GM18951 (cell line): Measurements from ENCODE around the gene GASK1A.

Experiments
- POLR2A ChIP-seq: IDR thresholded peaks from 4 replicates; pipeline ENCODE4 v1.6.1; 2011; ENCODE audit warnings: mild to moderate bottlenecking; ENCODE audit not compliant: insufficient read length, insufficient read depth; ENCODE audit errors: extremely low read depth
- in situ Hi-C: fragments of 300-500 bp; cut with MboI; formaldehyde crosslinking; loops from one replicate; pipeline ENCODE4 v1.12.0; 2022; ENCODE audit warnings: low sequenced_read_pairs, mixed read lengths, inconsistent platforms; ENCODE audit not compliant: unreplicated experiment

GASK1A gene

DNA sequence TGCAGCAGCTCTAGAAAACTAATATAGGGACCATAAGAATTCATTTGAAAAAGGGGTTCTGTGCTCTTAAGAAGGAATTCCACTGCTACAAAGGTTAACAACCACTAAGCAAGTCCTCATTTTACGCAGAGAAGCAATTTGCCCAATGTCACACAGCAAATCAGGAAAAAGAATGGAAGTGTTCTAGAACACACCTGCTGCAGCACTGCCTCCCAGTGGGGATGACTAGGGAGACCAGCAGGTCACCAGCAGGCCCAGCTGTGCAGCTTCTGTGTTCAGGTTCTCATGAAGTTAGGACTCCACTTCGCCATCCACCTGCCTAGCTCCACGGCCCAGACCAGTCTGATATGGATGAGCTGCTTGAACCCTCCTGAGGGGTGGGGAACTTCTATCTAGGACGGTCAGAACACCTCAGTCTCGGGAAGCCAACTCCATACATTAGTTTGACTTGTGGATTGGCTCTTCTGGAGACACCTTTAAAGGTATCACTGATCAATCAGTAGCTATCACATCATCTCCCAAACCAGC lies 108.2 kb downstream of the GASK1A start:
- no peak for TF ChIP-seq POLR2A
- in situ Hi-C loops = no loop called here

DNA sequence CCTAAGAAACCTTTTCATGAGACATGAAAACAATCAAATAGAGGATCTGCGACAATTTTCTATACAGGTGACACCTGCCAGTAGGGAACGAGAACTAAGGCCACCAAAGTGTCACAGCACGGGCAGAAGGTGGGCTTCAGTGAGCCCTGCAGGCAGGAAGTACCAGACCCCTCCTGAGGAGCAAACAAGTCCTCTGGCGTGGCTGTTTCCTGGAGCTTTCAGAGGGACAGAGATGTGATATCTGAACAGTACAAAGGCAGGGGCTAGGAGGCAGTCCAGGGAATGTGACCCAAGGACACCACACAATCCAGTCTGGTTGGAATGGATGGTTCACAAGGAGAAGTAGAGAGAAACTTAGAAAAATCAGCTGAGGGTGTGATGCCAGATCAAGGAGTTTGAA lies 110.0 kb downstream of the GASK1A start:
- in situ Hi-C loops = no loop called here
- no peak for TF ChIP-seq POLR2A

DNA sequence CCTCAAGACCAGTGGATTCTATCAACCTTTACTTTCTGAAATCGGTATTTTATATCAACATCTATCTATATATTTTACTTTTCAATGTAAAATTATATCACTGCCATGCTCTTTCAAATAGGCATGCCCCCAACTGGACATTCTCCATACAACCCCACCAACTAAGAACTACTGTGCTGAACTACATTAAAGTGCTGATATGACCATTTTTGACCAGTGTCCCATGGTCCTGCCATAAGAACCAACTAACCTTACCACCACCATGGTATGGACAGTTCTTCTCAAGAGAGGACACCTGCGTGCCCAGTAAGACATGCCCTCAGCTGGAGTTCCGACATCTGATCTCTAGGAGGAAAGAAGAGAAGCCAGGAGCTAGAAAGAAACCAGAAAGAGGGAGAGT lies 111.1 kb downstream of the GASK1A start:
- no peak for TF ChIP-seq POLR2A
- in situ Hi-C loops = no loop called here

DNA sequence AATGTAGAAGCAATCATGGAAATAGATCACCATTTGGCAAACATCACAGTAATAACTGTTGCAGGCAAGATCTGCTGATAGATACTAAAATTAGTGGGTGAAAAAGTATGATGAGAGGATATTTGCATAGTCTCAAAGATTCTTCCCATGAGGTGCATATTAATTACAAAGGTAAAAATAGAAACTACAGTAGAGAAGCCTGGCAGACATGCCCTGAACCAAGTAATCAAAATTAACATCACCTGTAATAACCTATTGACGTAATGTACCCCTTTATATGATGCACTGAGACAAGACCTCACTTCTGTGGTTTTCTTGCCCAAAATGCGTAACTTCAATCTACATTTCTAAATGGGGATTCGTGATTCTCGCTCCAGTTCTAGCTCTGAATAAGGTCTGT lies 112.4 kb downstream of the GASK1A start:
- no peak for TF ChIP-seq POLR2A
- in situ Hi-C loops = no loop called here

DNA sequence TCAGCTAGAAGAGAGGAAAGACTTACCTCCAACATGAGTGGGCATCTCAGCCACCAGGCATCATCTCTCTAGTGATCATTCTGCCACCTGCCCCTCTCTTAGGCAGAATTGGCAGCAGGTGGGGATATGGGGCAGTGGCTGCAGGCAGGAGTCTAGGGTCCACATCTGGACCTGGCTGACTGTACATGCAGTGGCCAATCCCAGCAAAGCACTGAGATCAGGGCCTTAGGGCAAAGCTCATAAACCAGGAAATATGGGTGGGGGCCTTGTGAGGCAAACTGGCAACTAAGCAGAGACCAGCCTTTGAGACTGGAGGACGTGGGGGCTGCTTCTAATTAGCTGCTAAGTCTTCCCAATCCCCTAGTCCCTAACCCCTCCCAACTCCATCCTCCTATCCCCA lies 113.9 kb downstream of the GASK1A start:
- TF ChIP-seq POLR2A = no peak
- in situ Hi-C loops = no loop called here

DNA sequence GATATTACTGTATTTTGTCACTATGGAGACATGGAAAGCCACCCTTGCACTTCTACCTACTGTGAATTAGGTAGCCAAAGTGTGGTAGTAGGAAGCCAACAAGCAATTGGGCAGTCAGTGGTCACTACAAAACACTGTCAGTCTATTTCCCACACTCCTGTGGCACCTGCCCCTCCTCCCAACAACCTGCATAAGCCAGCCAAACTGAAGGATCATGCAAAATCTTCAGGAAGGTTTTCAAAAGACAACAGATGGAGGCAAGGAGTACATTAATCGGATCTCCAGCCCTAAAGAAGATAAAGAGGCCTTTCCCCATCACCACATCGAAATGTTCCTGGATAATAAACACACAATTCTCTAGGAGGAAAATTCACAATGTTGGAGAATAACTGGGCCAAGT lies 114.9 kb downstream of the GASK1A start:
- TF ChIP-seq POLR2A = no peak

DNA sequence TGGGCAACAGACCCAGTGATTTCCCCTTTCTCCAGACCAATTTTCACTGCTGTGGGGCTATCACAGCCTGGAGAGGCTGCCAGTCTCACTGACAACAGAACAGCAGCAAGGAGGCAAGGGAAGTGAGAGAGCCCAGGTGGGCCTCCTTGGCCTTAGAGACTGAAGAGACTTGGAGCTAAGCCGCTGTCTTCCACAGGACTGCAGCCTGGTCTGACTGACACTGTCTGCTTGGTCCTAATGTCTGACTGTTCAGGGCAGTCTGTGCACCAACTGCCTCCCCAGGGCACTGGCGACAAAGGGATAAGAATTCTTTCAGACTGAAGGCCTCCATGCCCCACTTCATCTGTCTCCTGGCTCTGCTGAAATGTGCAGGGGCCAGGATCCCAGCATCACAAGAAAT lies 115.3 kb downstream of the GASK1A start:
- in situ Hi-C loops = no loop called here
- TF ChIP-seq POLR2A = no peak

More for the DNA sequence above, 114.9 kb downstream of the GASK1A start:
- in situ Hi-C loops = no loop called here

DNA sequence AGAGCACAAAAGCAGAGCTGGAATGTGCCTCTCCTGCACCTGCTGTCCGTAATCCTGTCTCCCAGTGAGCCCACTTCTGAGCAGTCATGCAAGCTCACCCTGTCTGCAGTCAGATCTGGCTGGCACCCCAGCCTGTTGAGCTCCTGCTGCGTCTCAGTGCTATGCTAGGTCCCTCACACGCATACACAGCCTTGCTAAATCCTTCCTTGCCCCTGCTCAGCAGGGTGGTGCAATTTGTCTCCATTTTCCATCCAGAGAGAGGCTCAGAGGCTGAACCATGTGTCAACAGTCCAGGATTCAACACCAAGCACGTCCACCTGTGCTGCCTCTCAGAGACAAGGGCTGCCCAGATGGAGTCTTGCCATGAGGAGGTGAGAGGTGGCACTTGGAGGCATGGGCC lies 115.7 kb downstream of the GASK1A start:
- in situ Hi-C loops = no loop called here
- TF ChIP-seq POLR2A = no peak

DNA sequence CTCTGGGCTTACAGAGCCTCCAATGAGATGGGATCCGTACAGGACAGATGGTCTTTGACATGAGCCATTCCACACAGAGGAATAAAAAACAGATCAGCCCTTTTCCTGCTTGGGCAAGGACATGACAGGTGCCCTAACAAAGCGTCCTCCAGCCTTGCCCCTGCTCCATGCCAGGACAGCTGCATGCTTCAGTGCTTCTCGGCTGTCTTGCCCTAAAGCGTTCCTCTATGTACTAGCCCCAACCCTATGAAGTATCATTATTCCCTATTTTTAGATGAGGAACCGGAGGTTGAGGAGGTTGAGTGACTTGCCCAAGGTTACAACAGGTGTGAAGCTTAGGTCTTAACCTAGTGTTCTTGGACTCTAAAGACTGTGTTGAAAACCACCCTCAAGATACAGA lies 116.3 kb downstream of the GASK1A start:
- TF ChIP-seq POLR2A = no peak
- in situ Hi-C loops = no loop called here

DNA sequence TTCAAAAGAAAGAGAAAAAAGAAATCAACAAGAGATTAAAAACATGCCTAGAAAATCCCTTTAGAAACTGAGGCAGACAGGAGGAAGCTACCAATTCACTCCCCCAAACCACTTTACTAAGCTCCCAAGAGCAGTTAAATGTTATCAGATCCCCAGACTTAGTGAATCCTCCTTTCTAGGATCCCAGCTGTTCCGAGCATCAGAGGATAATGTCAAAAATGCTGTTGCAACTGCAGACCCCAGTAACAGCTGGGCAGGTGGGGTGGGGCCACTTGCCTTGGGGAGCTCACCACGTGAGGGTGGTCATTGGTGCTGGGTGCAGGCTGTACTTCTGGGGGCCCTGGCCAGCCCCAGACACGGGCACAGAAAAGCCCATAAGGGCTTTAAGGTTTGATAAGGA lies 117.7 kb downstream of the GASK1A start:
- in situ Hi-C loops = no loop called here

DNA sequence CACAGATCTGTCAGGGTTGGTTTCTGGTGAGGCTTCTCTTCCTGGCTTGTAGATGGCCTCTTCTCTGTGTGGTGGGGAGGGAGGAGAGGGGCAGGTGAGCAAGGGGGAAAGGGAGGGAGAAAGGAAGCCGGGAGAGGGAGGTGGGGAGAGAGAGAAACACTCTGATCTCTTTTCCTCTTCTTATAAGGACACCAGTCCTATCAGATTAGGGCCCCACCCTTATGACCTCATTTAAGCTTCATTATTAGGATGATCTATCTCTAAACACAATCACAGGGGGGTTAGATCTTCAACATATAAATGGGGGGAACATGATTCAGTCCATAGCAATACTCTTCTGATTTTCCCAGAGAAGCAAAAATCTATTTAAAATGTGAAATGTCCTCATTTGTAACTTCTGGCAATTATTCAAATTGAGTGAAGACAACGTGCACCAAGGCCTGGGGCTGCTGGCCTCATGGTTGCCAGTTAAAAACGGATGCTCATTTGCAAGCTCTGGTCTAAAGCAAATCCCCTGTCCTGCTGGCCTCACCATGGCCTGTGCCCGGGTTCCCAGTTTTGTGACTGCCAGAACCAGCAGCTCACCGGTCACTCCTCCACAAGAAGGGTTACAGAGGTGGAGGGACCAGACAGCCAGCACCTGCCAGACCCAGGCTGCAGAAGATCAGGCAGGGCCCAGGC lies 118.4 kb downstream of the GASK1A start:
- in situ Hi-C loops = no loop called here
- no peak for TF ChIP-seq POLR2A

More for the DNA sequence above, 117.7 kb downstream of the GASK1A start:
- no peak for TF ChIP-seq POLR2A

DNA sequence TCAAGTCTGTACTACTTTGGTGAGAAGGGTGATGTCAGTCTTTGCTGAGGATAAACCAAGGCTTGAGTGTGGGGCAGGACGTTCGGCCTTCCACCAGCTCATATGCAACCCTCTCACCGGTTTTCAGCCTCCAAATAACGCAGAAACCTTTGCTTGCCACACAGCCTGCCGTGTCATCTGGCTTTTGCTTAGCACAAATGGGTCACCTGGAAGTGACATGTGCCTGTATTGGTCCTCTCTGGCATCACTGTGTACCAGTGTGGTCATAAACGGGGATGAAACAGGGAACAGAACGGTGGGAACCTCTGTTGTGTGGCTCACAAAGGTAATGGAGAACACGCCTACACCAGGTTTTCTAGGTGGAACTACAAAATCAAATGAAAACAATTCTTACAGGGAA lies 119.7 kb downstream of the GASK1A start:
- no peak for TF ChIP-seq POLR2A
- in situ Hi-C loops = no loop called here

DNA sequence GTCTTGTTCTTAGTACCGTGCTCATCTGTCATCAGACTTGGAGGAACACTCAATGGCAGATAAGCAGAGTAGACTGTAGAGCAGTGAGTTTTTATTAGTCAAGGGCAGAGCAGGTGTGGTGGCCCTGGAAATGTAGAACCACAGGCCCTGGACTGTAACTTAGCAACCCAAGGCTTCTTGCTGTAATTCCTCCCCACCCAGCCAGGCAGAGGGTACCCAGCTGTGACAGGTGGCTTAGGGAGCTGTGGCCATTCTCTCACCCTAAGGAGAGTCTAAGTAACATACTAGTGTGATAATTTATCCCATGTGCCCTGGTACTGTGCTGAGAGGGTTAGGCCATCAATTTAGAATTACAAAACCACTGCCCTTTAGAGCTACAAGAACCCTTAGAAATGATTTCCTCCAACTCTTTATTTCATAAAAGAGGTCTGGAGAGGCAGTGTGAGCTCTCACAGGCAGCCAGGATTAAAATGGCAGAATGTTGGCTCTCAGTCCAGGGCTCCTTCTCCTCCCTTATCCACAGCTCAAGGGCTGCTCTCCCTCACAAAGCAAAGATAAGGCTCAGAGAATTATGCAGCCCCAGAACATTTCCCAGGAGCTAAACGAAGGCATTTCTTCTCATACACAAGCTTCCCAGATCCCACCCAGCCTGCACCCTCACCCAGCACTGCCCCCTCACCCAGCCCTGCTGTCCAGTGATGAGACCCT lies 123.8 kb downstream of the GASK1A start:
- in situ Hi-C loops = no loop called here
- TF ChIP-seq POLR2A = no peak

DNA sequence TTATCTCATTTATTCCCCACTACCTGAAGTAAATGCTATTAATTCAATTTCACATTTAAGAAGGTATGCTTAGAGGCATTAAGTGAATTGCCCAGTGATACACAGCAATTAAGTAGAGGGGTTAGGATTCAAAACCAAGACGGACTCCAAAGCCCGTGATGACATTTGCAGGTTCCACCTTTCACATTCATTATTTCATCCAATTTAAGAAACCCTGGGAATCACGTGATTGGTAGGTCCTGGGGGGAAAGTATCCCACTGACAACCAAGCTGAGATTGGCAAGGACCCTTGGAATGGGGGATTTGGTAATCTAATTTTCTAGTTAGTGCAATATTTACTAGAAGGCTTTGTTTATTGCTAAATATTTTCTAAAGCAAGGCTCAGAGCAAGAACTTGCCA lies 124.9 kb downstream of the GASK1A start:
- in situ Hi-C loops = no loop called here
- TF ChIP-seq POLR2A = no peak
